Fibroblast of gingiva (primary cell): Measurements from ENCODE around the gene NUMA1.

Experiments
- DNase-seq: peaks from one replicate; pipeline ENCODE4 v3.0.0-alpha.2; 2011; ENCODE audit warnings: low read depth

NUMA1 gene

DNA sequence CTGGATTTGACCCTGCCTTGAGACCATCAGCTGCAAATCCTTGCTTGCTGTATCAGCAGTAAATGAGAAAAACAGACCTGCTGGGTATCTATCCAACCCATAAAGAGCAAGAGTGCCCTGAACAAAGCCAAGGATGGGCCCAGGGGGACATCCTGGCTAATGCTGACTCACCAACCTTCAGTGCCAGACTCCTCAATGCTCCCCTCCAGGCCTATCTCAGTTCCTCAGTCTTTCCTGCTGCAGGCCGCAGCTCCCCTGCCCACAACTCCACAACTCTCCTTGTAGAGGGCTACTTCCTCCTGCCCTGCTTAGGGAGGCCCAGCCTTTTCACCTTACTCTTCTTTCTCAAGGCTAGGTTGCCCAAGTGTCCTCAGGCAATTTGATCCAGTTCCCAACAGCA, 20.1 kb upstream of the NUMA1 start:
- no peak for DNase-seq

DNA sequence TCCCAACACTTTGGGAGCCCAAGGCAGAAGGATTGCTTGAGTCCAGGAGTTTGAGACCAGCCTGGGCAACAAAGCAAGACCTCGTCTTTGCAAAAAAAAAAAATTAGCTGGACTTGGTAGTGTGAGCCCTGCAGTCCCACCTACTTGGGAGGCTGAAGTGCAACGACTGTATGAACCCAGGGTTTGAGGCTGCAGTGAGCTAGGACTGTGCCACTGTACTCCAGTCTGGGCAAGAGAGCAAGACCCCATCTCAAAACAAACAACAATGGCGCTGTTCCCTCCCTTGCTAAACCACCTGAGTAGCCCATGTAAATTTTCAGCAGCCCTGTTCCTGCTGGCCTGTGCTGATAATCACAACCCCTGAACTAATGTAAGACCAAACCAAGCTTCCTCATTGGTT, 19.7 kb upstream of the NUMA1 start:
- no peak for DNase-seq

DNA sequence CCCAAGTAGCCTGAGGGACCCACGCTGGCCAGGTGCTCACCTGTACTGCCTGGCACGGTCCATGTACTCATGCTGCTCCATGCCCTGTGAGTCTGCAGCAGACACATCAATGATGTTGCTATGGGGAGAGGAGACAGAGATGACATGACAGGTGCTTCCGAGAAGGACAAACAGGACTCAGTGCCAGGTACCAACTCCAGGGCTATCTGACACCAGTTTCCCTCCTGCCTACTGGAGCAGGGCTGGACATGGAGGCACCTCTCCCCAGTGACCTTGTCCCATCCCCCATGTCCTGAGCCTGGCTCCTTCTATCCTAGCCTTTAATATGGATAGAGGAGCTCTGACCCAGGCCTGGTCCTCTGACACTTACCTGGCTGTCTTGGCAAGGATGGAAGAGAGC, 18.4 kb upstream of the NUMA1 start:
- DNase-seq: no peak

DNA sequence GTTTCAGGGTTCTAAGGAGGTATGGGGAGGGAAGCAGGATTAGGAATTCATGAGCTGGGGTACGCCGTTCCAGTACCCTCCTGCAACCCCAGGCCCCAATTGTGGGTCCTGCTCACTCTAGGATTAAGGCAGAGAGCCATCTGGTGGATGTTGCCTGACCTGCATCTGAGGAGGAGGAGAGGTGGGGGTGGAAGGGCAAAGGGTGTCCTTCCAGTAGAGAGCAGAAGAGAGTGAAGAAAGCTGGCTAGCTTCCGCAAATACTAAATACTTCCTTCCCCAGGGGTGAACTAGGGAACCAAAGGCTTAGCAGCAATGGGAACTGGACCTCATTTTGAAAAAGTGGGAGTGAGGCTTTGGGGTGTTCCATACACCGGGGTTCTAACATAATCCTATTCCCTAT, 10.9 kb upstream of the NUMA1 start:
- peak; percentile 57 for DNase-seq

DNA sequence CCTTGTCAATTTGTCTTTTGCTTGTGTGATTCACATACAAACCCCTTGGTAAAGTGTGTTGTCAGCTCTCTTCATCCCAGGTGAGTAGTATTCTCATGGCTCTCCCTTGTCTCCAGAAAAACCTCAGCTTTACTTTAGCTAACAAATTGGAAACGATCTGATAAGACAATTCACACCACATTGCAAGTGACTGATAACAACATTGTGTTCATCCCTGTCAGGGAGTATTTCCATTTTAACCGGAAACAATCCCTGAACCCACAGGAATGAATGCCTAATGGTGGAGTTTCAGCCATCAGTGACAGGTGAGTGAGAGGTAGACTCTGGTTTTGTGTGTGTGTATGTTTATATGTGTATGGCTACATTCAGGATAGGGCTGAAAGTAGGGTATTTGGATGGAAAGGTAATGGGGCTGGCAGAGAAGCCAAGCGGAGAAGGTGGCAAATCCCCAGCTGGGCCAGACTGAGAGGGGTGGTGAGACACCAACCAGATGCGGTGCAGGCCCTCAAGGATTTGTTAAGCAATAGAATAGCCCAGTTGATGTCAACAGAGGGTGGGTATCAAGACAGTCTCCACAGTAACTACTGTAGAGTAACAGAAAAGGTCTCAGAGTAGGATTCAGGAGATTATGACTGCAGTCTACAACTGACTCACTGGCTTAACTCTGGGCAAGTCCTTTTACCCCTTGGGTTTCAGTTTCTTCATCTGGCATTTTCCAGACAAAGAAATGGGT, 7.9 kb upstream of the NUMA1 start:
- DNase-seq: no peak

DNA sequence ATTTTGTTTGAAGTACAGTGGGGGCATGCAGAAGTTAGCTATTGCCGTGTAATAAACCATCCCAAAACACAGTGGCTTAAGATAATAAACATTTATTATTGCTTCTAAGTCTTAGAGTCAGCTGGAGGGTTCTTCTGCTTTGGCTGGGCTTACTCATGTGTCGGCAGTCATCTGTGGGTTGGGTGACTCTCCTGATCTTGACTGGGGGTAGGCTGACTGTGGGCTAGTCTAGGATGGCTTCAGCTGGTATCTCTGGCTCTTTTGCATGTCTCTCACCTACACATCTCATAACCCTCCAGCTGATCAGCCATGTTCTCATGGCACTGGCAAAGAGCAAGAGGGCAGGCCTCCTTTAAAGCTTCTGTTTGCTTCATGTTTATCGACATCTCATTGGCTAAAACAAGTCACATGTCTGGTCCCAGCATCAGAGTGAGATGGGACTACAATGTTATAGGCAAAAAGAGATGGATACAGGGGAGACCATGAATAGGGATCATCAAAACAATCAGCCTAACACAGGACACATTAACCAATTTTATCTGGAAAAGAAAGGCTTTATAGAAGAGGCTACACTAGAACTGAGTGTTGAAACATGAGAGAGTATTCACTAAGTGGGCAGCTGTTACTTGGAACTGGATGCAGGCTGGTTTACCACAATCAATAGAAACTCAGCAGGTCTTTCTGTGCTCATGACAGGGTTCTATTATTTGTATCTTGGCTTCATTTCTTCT, 5.4 kb upstream of the NUMA1 start:
- no peak for DNase-seq

DNA sequence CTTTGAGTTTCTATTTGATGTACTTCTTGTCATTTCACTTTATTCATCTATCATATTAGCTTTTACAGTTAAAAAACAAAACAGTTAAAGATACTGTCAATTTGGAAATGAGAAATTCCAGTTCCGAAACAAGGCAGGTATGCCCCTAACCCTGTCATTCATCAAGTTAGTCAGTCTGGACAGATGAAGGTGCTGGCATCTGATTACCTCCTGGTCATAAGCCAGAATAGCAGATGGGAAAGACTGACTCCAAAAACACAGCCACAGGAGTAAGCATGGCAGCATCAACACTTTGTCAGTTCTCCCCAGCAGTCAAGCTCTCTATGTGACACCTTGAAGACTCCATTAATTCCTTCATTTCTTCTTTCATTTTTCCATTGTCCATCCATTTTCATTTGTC, 4.6 kb upstream of the NUMA1 start:
- no peak for DNase-seq

DNA sequence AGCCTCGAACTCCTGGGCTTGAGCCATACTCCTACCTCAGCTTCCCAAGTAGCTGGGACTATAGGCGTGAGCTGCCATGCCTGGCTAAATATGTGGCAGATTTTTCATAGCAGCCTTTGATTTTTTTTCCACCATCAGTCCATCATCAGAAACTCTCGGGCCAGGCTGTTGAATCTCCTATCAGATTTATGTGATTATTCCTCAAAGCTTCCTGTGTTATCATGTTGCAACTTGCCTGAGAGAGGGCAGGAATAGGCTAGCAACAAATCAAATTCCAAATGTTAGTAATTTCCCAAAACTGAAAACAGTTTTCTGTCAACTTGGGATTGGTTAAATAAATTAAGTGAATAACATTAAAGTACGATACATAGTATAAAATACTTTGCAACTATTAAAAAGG, 3.7 kb upstream of the NUMA1 start:
- no peak for DNase-seq

DNA sequence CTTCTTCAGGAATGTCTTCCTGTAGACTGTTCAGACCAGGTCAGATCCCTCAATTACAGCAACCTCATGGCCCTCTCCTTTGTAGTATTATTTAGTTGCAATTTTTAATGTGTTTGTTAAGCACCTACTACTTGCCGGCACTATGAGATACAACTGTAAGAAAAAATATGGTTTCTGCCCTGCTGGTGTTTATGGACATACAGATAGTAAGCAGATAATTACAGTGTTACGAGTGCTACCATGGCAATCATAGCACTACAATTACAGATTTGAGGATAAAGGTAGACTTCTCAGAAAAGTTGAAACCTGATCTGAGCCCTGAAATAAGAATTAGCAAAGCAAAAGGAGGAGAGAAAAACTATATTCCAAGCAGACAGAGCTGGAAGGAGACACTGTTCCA, 3.1 kb upstream of the NUMA1 start:
- DNase-seq: no peak

DNA sequence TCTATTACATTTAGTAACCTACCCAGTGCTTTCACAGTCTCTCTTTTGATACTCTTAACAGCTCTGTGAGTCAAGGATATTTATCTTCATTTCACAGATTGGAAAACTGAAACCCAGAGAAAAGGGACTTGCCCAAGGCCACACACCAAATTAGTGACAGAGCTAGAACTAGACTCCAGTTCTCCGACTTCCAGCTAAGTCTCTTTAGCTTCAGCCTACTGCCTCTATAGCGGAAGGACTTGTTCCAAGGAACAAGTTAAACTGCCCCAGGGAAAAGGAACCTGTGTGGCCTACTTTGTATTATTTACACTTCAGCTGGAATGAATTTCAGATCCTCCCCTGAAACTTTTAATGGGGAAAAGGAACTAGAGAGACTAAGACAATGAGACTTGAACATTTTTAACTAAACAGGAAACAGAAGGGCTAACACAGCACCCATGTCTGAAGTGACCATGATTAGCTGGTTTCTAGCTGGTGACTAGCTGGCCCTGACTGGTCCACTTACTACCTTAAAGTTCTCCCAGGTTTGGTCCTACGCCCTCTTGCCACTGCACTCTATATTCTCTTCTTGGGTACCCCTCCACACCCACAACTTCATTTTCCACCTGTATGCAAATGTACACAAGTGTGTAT, 1.6 kb upstream of the NUMA1 start:
- no peak for DNase-seq

DNA sequence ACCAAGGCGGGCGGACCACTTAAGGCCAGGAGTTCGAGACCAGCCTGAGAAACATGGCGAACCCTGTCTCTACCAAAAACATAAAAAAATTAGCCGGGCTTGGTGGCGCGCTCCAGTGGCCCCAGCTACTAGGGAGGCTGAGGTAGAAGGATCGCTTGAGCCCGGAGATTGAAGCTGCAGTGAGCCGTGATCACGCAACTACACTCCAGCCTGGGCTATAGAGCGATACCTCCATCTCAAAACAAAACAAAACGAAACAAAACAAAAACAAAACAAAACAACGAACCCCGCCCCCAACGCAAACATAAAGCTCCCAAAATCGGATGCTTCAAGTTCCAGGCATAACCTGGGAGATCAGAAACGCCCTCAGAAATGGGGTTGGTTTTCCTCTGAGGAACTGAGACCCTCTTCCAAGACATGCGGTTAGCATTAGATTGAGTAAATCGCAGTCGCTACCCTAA, 872 bp upstream of the NUMA1 start:
- no peak for DNase-seq

DNA sequence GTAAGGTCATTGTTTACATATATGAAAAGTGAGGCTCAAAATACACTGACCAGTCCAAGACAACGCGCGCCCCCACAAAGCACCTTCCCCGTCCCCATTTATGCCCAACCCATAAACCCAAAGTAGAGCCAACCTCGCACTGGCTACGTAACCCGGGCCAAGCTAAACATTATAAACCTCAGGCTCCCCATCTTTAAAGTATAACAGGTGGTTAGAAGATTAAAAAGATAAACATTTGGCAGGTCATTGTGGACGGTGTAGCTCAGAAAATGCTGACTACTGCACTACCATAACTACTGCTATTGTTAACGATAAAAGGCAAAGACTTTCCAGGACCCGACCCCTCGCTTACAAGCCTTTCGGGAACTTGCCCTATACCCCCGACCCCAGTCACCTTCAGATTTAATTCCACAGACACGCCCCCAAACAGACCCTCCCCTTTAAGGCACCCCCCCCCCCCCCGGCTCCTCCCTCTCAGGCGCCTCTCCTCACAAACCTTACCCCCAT, 470 bp downstream of the NUMA1 start:
- DNase-seq: no peak

DNA sequence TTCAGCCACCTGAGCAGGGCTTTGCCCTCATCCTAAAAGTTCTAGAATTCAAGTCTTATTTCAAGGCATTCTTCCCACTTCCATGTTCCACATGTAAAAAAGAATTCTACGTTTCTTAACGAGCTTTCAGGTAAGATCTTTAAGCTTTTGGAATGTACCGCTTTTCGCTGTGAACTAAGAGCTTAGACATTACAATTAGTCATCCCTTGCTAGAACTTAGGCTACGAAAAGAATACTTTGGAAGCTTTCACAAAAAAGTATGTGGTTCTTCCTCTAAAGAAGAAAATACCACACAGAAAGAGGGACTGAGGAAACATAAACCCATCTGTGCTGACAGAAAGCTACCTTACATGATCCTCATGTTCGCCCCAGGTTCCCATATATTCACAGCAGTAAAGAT, 1.9 kb downstream of the NUMA1 start:
- DNase-seq: no peak

DNA sequence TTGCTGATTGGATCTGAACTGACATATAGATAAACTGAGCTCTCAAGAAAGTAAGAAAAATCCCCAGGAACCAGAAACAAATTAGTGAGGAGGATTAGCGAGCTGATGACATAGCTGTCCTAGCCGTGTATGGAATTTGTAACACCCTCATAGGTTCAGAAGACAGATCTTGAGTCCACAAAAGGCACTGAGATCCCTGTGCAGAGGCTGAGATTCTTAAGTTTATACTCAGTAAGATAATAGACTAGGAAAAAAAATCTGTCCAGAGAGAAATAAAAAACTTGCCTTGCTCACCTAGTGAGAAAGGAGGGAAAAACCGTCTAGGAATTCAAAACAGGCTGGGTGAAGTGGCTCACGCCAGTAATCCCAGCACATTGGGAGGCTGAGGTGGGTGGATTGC, 4.6 kb downstream of the NUMA1 start:
- DNase-seq: no peak

DNA sequence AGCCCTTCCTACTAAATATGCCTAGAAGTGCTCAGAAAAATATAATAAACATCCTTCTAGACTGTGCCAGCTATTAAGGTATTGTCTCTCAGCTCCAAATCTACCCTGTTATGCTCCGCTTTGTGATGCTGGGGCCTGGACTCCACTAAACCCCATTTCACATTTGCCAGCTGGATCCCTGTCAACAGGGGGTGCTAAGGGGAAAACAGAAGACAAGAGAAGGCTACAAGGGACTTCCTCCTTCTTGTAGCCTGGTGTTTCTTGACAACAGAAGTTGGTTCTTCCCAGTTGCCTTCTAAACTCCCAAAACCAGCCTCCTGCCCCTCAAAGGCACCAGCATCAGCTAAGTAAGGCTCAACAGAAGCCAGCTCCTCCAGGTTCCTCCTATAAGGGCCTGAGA, 5.2 kb downstream of the NUMA1 start:
- DNase-seq: no peak

DNA sequence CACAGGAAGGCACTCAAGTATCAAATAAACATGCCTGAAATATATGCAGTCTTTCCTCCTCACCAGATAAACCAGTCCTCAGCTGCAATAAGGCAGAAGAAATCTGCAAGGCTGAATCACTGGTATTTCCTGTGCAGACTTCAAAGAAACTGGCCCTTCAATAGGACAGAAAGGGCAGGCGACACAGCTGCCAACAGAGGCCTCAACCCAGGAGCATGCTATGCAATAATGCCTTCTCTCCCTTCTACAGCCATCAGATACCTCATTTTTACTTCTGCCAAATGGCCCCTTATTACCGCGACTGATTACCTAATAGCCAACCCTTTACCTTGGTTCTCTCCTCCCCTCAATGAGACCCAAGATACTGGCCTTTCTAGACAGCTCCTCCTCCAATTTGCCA, 8.0 kb downstream of the NUMA1 start:
- peak; percentile 73 for DNase-seq

DNA sequence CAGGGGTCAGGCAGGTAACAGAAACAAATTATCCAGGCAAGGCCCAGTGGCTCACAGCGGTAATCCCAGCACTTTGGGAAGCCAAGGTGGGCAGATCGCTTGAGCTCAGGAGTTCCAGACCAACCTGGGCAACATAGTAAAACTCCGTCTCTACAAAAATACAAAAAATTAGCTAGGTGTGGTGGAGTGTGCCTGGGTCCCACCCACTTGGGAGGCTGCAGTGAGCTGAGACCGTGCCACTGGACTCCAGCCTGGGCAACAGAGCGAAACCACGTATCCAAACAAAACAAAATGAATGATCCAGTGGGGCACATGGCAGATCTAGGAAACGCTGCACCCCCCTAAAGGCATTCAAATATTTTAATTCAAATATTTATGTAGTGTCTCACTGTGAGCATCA, 9.9 kb downstream of the NUMA1 start:
- no peak for DNase-seq

DNA sequence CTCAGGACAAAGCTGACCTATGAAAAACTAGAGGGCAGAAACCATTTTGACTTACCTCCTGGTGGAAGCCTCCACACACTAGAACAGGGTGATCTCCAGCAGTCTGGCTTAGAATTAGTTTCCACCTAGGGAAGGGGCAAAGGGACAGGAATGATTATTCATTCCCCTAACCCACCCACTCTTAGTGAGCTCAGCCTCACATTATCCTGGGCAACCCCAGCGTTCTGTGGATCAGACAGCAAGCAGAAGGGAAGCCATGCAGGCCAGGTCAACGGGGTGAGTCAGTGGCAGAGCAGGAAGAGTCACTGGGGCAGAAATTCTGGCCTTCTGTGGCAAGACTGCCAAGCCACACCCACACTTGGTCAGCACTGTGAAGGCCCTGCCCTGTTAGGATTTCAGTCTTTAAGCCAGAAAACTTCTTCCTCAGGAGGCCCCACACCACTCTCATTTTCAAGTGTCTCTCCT, 10.5 kb downstream of the NUMA1 start:
- peak; percentile 87 for DNase-seq

DNA sequence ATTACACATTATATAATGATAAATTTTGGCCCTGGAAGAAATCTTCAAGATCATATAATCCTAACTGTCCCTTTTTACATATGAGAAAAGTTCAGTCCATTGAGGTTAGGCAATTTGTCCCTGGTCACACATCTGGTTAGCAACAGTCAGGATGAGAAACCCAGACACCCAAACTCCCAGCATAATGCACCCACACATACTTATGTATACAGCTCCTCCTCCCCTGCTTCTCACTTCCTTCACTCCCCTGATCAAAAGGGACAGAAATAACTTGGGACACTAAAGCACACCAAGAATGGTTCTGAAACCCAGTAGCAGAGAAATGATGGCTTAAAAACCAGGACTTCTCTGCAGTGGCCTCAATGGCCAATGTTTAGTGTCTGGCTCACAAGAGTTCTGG, 11.1 kb downstream of the NUMA1 start:
- peak; percentile 31 for DNase-seq

DNA sequence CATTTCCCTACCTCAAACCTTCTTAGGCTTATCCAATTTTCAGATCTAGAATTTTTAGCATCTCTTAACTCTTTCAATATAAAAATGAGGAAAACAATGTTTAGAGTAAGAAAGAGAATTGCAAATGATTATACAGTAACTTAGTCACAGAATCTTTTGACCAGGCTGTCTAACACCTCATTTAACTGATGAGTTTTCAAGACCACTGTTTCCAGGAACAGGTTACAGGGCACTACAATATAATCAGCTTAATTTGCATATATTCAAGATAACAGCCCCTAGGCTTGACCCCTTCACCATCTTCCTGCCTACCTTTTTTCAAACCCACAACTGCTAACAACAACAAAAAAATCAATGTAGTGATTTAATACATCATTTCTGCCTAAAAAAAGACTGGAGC, 12.7 kb downstream of the NUMA1 start:
- no peak for DNase-seq

DNA sequence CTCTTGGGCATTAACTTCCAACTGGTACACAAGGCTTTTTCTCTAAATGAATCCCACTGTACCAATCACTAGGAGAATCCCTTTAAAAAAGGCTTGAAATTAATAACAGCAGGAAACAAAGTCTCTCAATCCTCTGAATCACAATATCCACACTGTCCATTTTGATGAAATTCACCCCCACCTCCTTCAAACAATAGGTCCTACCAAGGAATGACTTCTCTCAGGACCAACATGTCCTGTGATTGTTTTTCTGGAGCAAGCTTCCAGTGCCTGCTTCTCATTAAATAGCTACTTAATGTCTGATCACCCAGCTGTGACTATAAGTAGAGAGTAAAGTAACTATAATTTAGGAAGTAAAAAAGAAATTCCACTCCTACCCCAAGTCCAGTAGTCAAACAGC, 13.1 kb downstream of the NUMA1 start:
- DNase-seq: no peak

DNA sequence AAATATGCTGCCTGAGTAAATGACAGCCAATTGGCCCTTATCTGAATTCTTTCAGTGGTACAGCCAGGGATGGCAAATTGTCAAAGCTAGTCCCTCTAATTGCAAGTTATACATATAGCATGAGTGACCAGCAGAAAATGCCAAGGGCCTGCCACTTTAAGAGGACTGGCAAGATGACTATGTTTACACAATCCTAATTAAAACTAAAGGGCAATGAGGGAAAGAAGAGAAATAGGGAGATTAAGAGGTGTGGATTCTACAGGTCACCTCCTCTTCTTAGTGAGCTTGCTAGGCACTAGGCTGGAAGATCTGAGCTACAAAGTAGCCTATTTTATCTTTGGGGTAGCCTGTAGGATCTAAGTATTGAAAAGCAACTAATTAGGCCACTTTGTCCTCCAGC, 13.5 kb downstream of the NUMA1 start:
- no peak for DNase-seq

DNA sequence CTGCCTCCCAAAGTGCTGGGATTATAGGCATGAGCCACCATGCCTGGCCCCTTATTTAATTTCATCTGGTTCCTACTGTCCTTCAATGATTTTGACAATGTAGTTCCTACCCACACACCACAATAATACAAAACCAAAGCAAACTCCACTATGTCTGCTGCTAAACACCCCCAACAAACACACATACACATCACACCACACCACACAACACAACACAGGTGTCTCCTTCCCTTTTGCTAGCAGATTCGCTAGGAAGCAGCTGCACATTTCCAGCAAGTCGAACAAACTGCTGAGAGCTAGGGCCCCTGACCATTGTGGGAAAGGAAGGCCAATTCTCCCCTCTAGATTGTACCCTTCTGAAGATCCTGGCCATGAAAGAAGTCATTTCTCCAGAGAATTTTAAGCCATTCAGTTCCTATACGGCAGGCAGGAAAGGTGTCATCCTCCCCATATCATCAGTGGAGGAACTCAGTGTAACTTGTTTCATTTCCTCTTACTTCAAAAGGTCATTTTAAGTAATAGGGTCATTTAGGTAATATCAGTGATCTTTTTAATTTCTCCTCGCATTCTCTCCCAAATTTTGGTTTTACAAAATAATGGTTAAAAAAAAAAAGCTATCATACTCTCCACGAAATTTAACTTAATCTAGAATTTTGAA, 18.5 kb downstream of the NUMA1 start:
- no peak for DNase-seq
